ENCODE data around the gene DSP. TPM values are rescaled to one million over a fixed set of nuclear protein-coding genes. Genes with fewer than 3 reads are reported as not detected.

The DSP gene
- total and polyA plus RNA-seq, 2 of the 13 experiments (the other 11 are each of a cell fraction or from before 2014, with no cell fraction given): 89.8 to 117 TPM

- peak; percentile 58 for TF ChIP-seq HNF4G (IDR thresholded peaks at IDR 0.05; ENCODE audit: borderline replicate concordance, low read depth, low read length)
- no peak for TF ChIP-seq HNF4G (CRISPR knock-in tag; IDR thresholded peaks at IDR 0.05; ENCODE audit: borderline replicate concordance, low read depth)
- TF ChIP-seq PPARG (CRISPR knock-in tag; conservative IDR thresholded peaks at IDR 0.05): peak; percentile 53; the same call in 1 of the 2 replicates
- no peak for TF ChIP-seq NFIB (CRISPR knock-in tag; IDR thresholded peaks at IDR 0.05; ENCODE audit: borderline replicate concordance)
- no peak for TF ChIP-seq ZBTB3 (CRISPR knock-in tag; IDR thresholded peaks at IDR 0.05; ENCODE audit: borderline replicate concordance, low read depth)
- TF ChIP-seq SATB2 (CRISPR knock-in tag; IDR thresholded peaks at IDR 0.05): peak; percentile 70; the same call in 1 of the 2 replicates
- no peak for TF ChIP-seq ZNF180 (CRISPR knock-in tag; IDR thresholded peaks at IDR 0.05; ENCODE audit: borderline replicate concordance, low read depth)
- TF ChIP-seq, protein P1, sequence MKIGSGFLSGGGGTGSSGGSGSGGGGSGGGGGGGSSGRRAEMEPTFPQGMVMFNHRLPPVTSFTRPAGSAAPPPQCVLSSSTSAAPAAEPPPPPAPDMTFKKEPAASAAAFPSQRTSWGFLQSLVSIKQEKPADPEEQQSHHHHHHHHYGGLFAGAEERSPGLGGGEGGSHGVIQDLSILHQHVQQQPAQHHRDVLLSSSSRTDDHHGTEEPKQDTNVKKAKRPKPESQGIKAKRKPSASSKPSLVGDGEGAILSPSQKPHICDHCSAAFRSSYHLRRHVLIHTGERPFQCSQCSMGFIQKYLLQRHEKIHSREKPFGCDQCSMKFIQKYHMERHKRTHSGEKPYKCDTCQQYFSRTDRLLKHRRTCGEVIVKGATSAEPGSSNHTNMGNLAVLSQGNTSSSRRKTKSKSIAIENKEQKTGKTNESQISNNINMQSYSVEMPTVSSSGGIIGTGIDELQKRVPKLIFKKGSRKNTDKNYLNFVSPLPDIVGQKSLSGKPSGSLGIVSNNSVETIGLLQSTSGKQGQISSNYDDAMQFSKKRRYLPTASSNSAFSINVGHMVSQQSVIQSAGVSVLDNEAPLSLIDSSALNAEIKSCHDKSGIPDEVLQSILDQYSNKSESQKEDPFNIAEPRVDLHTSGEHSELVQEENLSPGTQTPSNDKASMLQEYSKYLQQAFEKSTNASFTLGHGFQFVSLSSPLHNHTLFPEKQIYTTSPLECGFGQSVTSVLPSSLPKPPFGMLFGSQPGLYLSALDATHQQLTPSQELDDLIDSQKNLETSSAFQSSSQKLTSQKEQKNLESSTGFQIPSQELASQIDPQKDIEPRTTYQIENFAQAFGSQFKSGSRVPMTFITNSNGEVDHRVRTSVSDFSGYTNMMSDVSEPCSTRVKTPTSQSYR (CRISPR knock-in tag; IDR thresholded peaks at IDR 0.05; ENCODE audit: borderline replicate concordance): peak; percentile 64; the same call in 1 of the 2 replicates
- TF ChIP-seq RAD51 (IDR thresholded peaks at IDR 0.05; ENCODE audit: borderline replicate concordance): no peak
- TF ChIP-seq POGZ (CRISPR knock-in tag; IDR thresholded peaks at IDR 0.05): peak; percentile 49; the same call in 1 of the 2 replicates
- TF ChIP-seq ZFP1 (CRISPR knock-in tag; IDR thresholded peaks at IDR 0.05): peak; percentile 41; the same call in 1 of the 2 replicates
- TF ChIP-seq ZNF720 (CRISPR knock-in tag; IDR thresholded peaks at IDR 0.05): no peak
- TF ChIP-seq NFE2L1 (CRISPR knock-in tag; IDR thresholded peaks at IDR 0.05; ENCODE audit: borderline replicate concordance): no peak
- no peak for TF ChIP-seq NCOA5 (CRISPR knock-in tag; IDR thresholded peaks at IDR 0.05)
- no peak for TF ChIP-seq NFRKB (IDR thresholded peaks at IDR 0.05)
- TF ChIP-seq BCLAF1 (IDR thresholded peaks at IDR 0.05): no peak
- no peak for TF ChIP-seq STAT5B (CRISPR knock-in tag; IDR thresholded peaks at IDR 0.05)
- TF ChIP-seq, protein P2, sequence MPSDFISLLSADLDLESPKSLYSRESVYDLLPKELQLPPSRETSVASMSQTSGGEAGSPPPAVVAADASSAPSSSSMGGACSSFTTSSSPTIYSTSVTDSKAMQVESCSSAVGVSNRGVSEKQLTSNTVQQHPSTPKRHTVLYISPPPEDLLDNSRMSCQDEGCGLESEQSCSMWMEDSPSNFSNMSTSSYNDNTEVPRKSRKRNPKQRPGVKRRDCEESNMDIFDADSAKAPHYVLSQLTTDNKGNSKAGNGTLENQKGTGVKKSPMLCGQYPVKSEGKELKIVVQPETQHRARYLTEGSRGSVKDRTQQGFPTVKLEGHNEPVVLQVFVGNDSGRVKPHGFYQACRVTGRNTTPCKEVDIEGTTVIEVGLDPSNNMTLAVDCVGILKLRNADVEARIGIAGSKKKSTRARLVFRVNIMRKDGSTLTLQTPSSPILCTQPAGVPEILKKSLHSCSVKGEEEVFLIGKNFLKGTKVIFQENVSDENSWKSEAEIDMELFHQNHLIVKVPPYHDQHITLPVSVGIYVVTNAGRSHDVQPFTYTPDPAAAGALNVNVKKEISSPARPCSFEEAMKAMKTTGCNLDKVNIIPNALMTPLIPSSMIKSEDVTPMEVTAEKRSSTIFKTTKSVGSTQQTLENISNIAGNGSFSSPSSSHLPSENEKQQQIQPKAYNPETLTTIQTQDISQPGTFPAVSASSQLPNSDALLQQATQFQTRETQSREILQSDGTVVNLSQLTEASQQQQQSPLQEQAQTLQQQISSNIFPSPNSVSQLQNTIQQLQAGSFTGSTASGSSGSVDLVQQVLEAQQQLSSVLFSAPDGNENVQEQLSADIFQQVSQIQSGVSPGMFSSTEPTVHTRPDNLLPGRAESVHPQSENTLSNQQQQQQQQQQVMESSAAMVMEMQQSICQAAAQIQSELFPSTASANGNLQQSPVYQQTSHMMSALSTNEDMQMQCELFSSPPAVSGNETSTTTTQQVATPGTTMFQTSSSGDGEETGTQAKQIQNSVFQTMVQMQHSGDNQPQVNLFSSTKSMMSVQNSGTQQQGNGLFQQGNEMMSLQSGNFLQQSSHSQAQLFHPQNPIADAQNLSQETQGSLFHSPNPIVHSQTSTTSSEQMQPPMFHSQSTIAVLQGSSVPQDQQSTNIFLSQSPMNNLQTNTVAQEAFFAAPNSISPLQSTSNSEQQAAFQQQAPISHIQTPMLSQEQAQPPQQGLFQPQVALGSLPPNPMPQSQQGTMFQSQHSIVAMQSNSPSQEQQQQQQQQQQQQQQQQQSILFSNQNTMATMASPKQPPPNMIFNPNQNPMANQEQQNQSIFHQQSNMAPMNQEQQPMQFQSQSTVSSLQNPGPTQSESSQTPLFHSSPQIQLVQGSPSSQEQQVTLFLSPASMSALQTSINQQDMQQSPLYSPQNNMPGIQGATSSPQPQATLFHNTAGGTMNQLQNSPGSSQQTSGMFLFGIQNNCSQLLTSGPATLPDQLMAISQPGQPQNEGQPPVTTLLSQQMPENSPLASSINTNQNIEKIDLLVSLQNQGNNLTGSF (CRISPR knock-in tag; IDR thresholded peaks at IDR 0.05): 0 out of 2 replicates have a peak, but pooled peaks have one; percentile 26
- peak; percentile 52 for TF ChIP-seq TEAD3 (CRISPR knock-in tag; optimal IDR thresholded peaks at IDR 0.05; ENCODE audit: borderline replicate concordance)
- TF ChIP-seq ZNF619 (CRISPR knock-in tag; IDR thresholded peaks at IDR 0.05): no peak; the same call in 1 of the 2 replicates
These were observed 1.6 kb downstream of the DSP start (continued) for GRCh38 chr6:7542874-7543624.
